HG03354 (cell line): ENCODE measurements around the gene PTGES2.

ENCODE experiments used
- ATAC-seq: cut with Tn5 transposase; IDR thresholded peaks from one replicate; pipeline ENCODE4 v1.9.1; 2021; ENCODE audit warnings: mild to moderate bottlenecking; ENCODE audit not compliant: unreplicated experiment, poor library complexity, severe bottlenecking

Gene PTGES2

GRCh38 chr9:128153947-128154695 lies 26.6 kb upstream of the PTGES2 start:
- ATAC-seq = no peak

GRCh38 chr9:128153060-128153946 lies 25.8 kb upstream of the PTGES2 start:
- no peak for ATAC-seq

- no peak for ATAC-seq
Measured at GRCh38 chr9:128152133-128153059, 24.9 kb upstream of the PTGES2 start.

GRCh38 chr9:128151309-128152132 lies 24.0 kb upstream of the PTGES2 start:
- ATAC-seq = no peak

GRCh38 chr9:128150594-128151308 lies 23.2 kb upstream of the PTGES2 start:
- no peak for ATAC-seq

GRCh38 chr9:128149951-128150593 lies 22.5 kb upstream of the PTGES2 start:
- no peak for ATAC-seq

GRCh38 chr9:128149001-128149701 lies 21.6 kb upstream of the PTGES2 start, which contains the start of gene LCN2:
Gene LCN2, plus strand, starts transcription at chr9:128149453. Its CDS starts 73 bp downstream, at chr9:128149526.
- no peak for ATAC-seq

GRCh38 chr9:128148509-128149000 lies 21.0 kb upstream of the PTGES2 start:
- ATAC-seq = no peak

GRCh38 chr9:128146591-128147120 lies 19.1 kb upstream of the PTGES2 start:
- ATAC-seq = no peak

GRCh38 chr9:128145951-128146351 lies 18.4 kb upstream of the PTGES2 start:
- no peak for ATAC-seq

GRCh38 chr9:128145536-128145935 lies 18.0 kb upstream of the PTGES2 start:
- no peak for ATAC-seq

- ATAC-seq = no peak
Measured at GRCh38 chr9:128144239-128145181, 17.0 kb upstream of the PTGES2 start.

- no peak for ATAC-seq
Measured at GRCh38 chr9:128143525-128144238, 16.2 kb upstream of the PTGES2 start.

- ATAC-seq = no peak
Measured at GRCh38 chr9:128142596-128142995, 15.1 kb upstream of the PTGES2 start.

GRCh38 chr9:128142061-128142460 lies 14.5 kb upstream of the PTGES2 start:
- ATAC-seq = no peak
